Type B pancreatic cell (in vitro differentiated cells): ENCODE data around the gene PITPNC1. TPM values are rescaled to one million over a fixed set of nuclear protein-coding genes. Genes with fewer than 3 reads are reported as not detected.

Experiments
- DNase-seq: peaks from one replicate; pipeline ENCODE4 v3.0.0; 2021; ENCODE audit warnings: mixed read lengths; ENCODE audit not compliant: unreplicated experiment; ENCODE audit errors: extremely low spot score
- H3K27ac Mint-ChIP-seq: 2 replicates; pipeline ENCODE4 v1.8.0; 2021; ENCODE audit warnings: mild to moderate bottlenecking, mixed read lengths
- H3K27me3 Mint-ChIP-seq: 2 replicates; pipeline ENCODE4 v1.8.0; 2021; ENCODE audit warnings: mixed read lengths
- H3K36me3 Mint-ChIP-seq: 2 replicates; pipeline ENCODE4 v1.8.0; 2021; ENCODE audit warnings: mixed read lengths
- H3K4me1 Mint-ChIP-seq: one replicate; pipeline ENCODE4 v1.8.0; 2021; ENCODE audit warnings: mixed read lengths; ENCODE audit not compliant: unreplicated experiment
- H3K4me3 Mint-ChIP-seq: 2 replicates; pipeline ENCODE4 v1.8.0; 2021; ENCODE audit warnings: mild to moderate bottlenecking, mixed read lengths
- H3K9me3 Mint-ChIP-seq: 2 replicates; pipeline ENCODE4 v1.8.0; 2021; ENCODE audit warnings: mixed read lengths
- CTCF ChIP-seq: fragments of 200-600 bp; sonication (generic); conservative IDR thresholded peaks from 2 replicates; pipeline ENCODE4 v1.5.0; 2021; ENCODE audit warnings: antibody characterized with exemption, mild to moderate bottlenecking
- total RNA-seq: library from RNA; stranded (reverse); gene quantifications from 2 replicates; pipeline ENCODE4 v1.2.1, GENCODE V29; 2021; ENCODE audit warnings: low replicate concordance

PITPNC1 gene
- total RNA-seq, 1 donor from 2014 or later = 18.7 TPM

- peaks cover 17% of the 10 kb centered on the region for H3K4me1 Mint-ChIP-seq
- no peak overlapping the region for H3K4me3 Mint-ChIP-seq
- H3K27me3 Mint-ChIP-seq = peaks cover 3% of the 10 kb centered on the region
- no peak overlapping the region for H3K27ac Mint-ChIP-seq
- TF ChIP-seq CTCF = no peak
- no peaks in the 10 kb centered on the region for H3K36me3 Mint-ChIP-seq
- no peak for DNase-seq
- H3K9me3 Mint-ChIP-seq = no peaks in the 10 kb centered on the region
Observed at GRCh38 chr17:67496286-67496685, 119.2 kb downstream of the PITPNC1 start.

GRCh38 chr17:67499685-67500084, 122.6 kb downstream of the PITPNC1 start:
- DNase-seq = no peak
- H3K4me1 Mint-ChIP-seq = peaks cover 3% of the 10 kb centered on the region
- no peak for TF ChIP-seq CTCF
- no peak overlapping the region for H3K27ac Mint-ChIP-seq
- H3K36me3 Mint-ChIP-seq = peaks cover 6% of the 10 kb centered on the region
- no peaks in the 10 kb centered on the region for H3K27me3 Mint-ChIP-seq
- no peaks in the 10 kb centered on the region for H3K9me3 Mint-ChIP-seq
- no peak overlapping the region for H3K4me3 Mint-ChIP-seq

- peaks cover 3% of the 10 kb centered on the region for H3K4me1 Mint-ChIP-seq
- no peak overlapping the region for H3K4me3 Mint-ChIP-seq
- no peak overlapping the region for H3K27ac Mint-ChIP-seq
- peaks cover 6% of the 10 kb centered on the region for H3K36me3 Mint-ChIP-seq
- no peaks in the 10 kb centered on the region for H3K9me3 Mint-ChIP-seq
- no peaks in the 10 kb centered on the region for H3K27me3 Mint-ChIP-seq
- TF ChIP-seq CTCF = no peak
- DNase-seq = no peak
Observed at GRCh38 chr17:67500261-67500660, 123.2 kb downstream of the PITPNC1 start.

GRCh38 chr17:67500677-67501300, 123.7 kb downstream of the PITPNC1 start:
- Mint-ChIP-seq H3K4me1 (peaks cover 3% of the 10 kb centered on the region), H3K9me3 (no peaks in the 10 kb centered on the region), H3K4me3 (no peak overlapping the region), H3K36me3 (peaks cover 6% of the 10 kb centered on the region), H3K27ac (no peak overlapping the region), H3K27me3 (no peaks in the 10 kb centered on the region)
- TF ChIP-seq CTCF = no peak
- DNase-seq = no peak

GRCh38 chr17:67502151-67502550, 125.1 kb downstream of the PITPNC1 start:
- DNase-seq = no peak
- H3K36me3 Mint-ChIP-seq = peaks cover 10% of the 10 kb centered on the region
- no peak for TF ChIP-seq CTCF
- H3K9me3 Mint-ChIP-seq = peaks cover 4% of the 10 kb centered on the region
- no peak overlapping the region for H3K27ac Mint-ChIP-seq
- H3K4me1 Mint-ChIP-seq = no peaks in the 10 kb centered on the region
- H3K27me3 Mint-ChIP-seq = no peaks in the 10 kb centered on the region
- H3K4me3 Mint-ChIP-seq = no peak overlapping the region

GRCh38 chr17:67503184-67503583, 126.1 kb downstream of the PITPNC1 start:
- H3K27ac Mint-ChIP-seq = no peak overlapping the region
- no peaks in the 10 kb centered on the region for H3K4me1 Mint-ChIP-seq
- peaks cover 11% of the 10 kb centered on the region for H3K36me3 Mint-ChIP-seq
- H3K9me3 Mint-ChIP-seq = peaks cover 5% of the 10 kb centered on the region
- no peak for TF ChIP-seq CTCF
- DNase-seq = no peak
- no peaks in the 10 kb centered on the region for H3K27me3 Mint-ChIP-seq
- no peak overlapping the region for H3K4me3 Mint-ChIP-seq
